ENCODE data around the gene TRIM61.
A peak's percentile ranks its signal among the peaks of the same experiment; 100 is the strongest.
"Not testable (repeated sequence)": the region's sequence is repeated elsewhere in the genome, so short reads cannot be mapped to it uniquely, and the experiment has no call there.

Gene TRIM61

GRCh38 chr4:164977243-164978164 is at the start of gene TRIM61:
TSS of gene TRIM61 (minus strand) at chr4:164977657. CDS start at chr4:164970002, 7,655 bp downstream.
- Histone ChIP-seq H3K4me3 (ENCODE audit: low read length, poor library complexity, severe bottlenecking) (no peak within 1 kb of the TSS), H2AFZ (ENCODE audit: low read length) (no peak within 1 kb of the TSS), H3F3A (ENCODE audit: low read depth) (no peaks in the 10 kb centered on the region), H3K4me2 (ENCODE audit: low read depth, low read length, poor library complexity, severe bottlenecking) (no peak within 1 kb of the TSS), H3K9ac (ENCODE audit: low read depth, low read length, poor library complexity, severe bottlenecking) (no peak within 1 kb of the TSS), H3K9me3 (ENCODE audit: insufficient read depth, low read depth, low read length) (no peaks in the 10 kb centered on the region), H4K20me1 (ENCODE audit: insufficient read depth, low read length, poor library complexity, severe bottlenecking) (no peaks in the 10 kb centered on the region), H3K79me2 (ENCODE audit: insufficient read depth, low read length) (no peaks in the 10 kb centered on the region), H3K9me2 (replicated peaks; ENCODE audit: low read depth, low read length) (no peaks in the 10 kb centered on the region), H3K36me3 (ENCODE audit: insufficient read depth, low read length) (no peaks in the 10 kb centered on the region), H3K4me1 (ENCODE audit: insufficient read depth, low read length, poor library complexity, severe bottlenecking) (no peaks in the 10 kb centered on the region), H3K27me3 (ENCODE audit: insufficient read depth, low read length, poor library complexity, severe bottlenecking) (no peaks in the 10 kb centered on the region)
- TF ChIP-seq EZH2phosphoT487 (IDR thresholded peaks at IDR 0.05; ENCODE audit: borderline replicate concordance) (no peak), CTCF (conservative IDR thresholded peaks at IDR 0.05; ENCODE audit: low read length) (no peak)

GRCh38 chr4:165025782-165026181 is 48.3 kb upstream of the TRIM61 start:
- H3K9me3 ChIP-seq (ENCODE audit: insufficient read depth, low read depth, low read length); H3K9ac ChIP-seq (ENCODE audit: low read depth, low read length, poor library complexity, severe bottlenecking); H2AFZ ChIP-seq (ENCODE audit: low read length); H3K27me3 ChIP-seq (ENCODE audit: insufficient read depth, low read length, poor library complexity, severe bottlenecking); H4K20me1 ChIP-seq (ENCODE audit: insufficient read depth, low read length, poor library complexity, severe bottlenecking); H3K4me1 ChIP-seq (ENCODE audit: insufficient read depth, low read length, poor library complexity, severe bottlenecking); H3K36me3 ChIP-seq (ENCODE audit: insufficient read depth, low read length); H3K4me2 ChIP-seq (ENCODE audit: low read depth, low read length, poor library complexity, severe bottlenecking); H3K4me3 ChIP-seq (ENCODE audit: low read length, poor library complexity, severe bottlenecking); H3K79me2 ChIP-seq (ENCODE audit: insufficient read depth, low read length); H3K9me2 ChIP-seq (replicated peaks; ENCODE audit: low read depth, low read length); H3F3A ChIP-seq (ENCODE audit: low read depth): not testable (repeated sequence)

GRCh38 chr4:165019995-165020394 is 42.5 kb upstream of the TRIM61 start:
- H4K20me1 ChIP-seq (ENCODE audit: insufficient read depth, low read length, poor library complexity, severe bottlenecking); H3K9me3 ChIP-seq (ENCODE audit: insufficient read depth, low read depth, low read length); H2AFZ ChIP-seq (ENCODE audit: low read length); H3K4me2 ChIP-seq (ENCODE audit: low read depth, low read length, poor library complexity, severe bottlenecking); H3K4me1 ChIP-seq (ENCODE audit: insufficient read depth, low read length, poor library complexity, severe bottlenecking); H3K36me3 ChIP-seq (ENCODE audit: insufficient read depth, low read length); H3F3A ChIP-seq (ENCODE audit: low read depth); H3K9ac ChIP-seq (ENCODE audit: low read depth, low read length, poor library complexity, severe bottlenecking); H3K79me2 ChIP-seq (ENCODE audit: insufficient read depth, low read length); H3K27me3 ChIP-seq (ENCODE audit: insufficient read depth, low read length, poor library complexity, severe bottlenecking); H3K9me2 ChIP-seq (replicated peaks; ENCODE audit: low read depth, low read length); H3K4me3 ChIP-seq (ENCODE audit: low read length, poor library complexity, severe bottlenecking): not testable (repeated sequence)

- H3K27me3 ChIP-seq (ENCODE audit: insufficient read depth, low read length, poor library complexity, severe bottlenecking): no peaks in the 10 kb centered on the region
- H3K36me3 ChIP-seq (ENCODE audit: insufficient read depth, low read length): no peaks in the 10 kb centered on the region
- no peak overlapping the region for H3K4me2 ChIP-seq (ENCODE audit: low read depth, low read length, poor library complexity, severe bottlenecking)
- peak; percentile 35 for TF ChIP-seq CTCF (conservative IDR thresholded peaks at IDR 0.05; ENCODE audit: low read length)
- TF ChIP-seq EZH2phosphoT487 (IDR thresholded peaks at IDR 0.05; ENCODE audit: borderline replicate concordance): no peak
- H3F3A ChIP-seq (ENCODE audit: low read depth): no peaks in the 10 kb centered on the region
- no peaks in the 10 kb centered on the region for H3K9me3 ChIP-seq (ENCODE audit: insufficient read depth, low read depth, low read length)
- no peaks in the 10 kb centered on the region for H3K4me1 ChIP-seq (ENCODE audit: insufficient read depth, low read length, poor library complexity, severe bottlenecking)
- H2AFZ ChIP-seq (ENCODE audit: low read length): no peak overlapping the region
- H4K20me1 ChIP-seq (ENCODE audit: insufficient read depth, low read length, poor library complexity, severe bottlenecking): no peaks in the 10 kb centered on the region
- no peaks in the 10 kb centered on the region for H3K9me2 ChIP-seq (replicated peaks; ENCODE audit: low read depth, low read length)
- no peak overlapping the region for H3K9ac ChIP-seq (ENCODE audit: low read depth, low read length, poor library complexity, severe bottlenecking)
- H3K79me2 ChIP-seq (ENCODE audit: insufficient read depth, low read length): no peaks in the 10 kb centered on the region
- no peak overlapping the region for H3K4me3 ChIP-seq (ENCODE audit: low read length, poor library complexity, severe bottlenecking)
Measured at GRCh38 chr4:165016971-165017370, 39.5 kb upstream of the TRIM61 start.

Measured in Loucy (cell line).